Stimulated activated CD8-positive, alpha-beta memory T cell treated with anti-CD3 and anti-CD28 coated beads, Interleukin-2, amount 100 ng/mL, for 48 hours (primary cell): ENCODE results near the gene EIF4G3.

Experiments
- DNase-seq, 2 donors: peaks; one replicate each; pipeline ENCODE4 v3.0.0-alpha.2; 2020; ENCODE audit warnings: low read depth in 2 of 2

EIF4G3 gene

DNA sequence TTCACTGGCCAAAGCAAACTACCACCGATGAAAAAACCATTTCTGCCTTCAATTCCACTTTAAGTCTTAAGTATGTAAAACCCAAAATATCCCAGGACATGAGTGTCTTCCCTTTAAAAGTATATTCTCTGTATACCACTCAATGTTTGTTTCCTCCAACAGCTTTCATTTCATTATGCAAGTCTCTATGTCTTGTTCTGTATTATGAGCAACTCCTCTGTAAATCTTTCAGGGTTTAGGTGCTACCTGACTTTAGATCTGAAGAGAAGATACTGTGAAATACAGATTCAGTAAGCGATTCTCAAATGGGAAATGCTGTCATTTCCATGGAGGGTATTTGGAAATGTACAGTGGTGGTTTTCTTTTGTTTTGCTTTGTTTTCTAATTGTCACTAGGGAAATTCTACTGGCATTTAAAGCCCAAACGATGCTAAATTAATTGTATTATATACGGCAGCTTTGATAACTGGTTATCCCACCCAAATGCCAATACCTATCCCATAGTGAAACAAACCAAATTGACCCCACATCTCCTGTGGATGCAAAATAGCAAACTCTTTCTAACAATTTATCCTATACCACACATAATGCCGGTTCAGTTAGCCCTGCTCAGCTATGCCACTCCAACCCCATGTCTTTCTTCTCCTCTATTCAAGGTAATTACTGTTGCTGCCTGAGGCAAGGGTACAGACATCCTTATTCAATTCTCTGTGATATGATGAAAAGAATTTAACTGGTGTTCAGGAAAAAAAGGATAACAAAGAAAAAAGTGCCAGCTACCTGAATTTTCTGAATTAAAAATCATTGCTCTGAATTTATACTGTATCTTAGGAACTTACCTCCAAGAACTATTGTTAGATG lies 182.8 kb downstream of the EIF4G3 start:
- DNase-seq = no peak

DNA sequence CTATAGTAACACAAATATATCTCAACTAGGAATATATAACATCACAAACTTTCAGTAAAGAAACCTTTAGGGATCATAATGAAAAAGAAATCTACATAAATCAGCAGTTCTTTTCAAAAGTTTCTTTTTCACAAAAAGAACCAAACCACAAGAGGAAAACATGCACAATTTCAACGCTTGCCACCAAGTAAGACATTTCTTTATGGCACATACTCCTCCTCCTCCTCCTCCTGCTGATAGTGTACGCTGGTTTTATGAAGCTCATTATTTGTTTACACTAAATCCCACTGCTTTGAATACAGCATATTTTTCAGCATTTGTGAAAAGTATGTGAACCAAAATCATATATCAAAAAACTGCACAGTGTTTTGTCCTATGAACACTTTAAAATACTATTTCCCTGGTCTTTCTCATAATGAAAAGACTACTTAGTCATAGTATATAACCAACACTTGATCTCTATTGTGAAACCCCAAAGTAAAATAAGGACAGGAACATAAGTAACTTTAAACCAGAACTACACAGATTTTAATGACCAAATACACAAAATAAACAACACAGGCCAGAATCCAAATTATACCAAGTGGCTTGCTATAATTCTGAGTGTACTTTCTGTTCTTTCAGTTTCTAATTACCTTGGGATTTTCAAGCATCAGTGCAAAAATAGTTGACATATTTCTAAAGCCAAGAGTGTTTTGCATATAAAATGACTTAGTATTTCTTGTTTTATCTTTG lies 184.2 kb downstream of the EIF4G3 start:
- DNase-seq = no peak

DNA sequence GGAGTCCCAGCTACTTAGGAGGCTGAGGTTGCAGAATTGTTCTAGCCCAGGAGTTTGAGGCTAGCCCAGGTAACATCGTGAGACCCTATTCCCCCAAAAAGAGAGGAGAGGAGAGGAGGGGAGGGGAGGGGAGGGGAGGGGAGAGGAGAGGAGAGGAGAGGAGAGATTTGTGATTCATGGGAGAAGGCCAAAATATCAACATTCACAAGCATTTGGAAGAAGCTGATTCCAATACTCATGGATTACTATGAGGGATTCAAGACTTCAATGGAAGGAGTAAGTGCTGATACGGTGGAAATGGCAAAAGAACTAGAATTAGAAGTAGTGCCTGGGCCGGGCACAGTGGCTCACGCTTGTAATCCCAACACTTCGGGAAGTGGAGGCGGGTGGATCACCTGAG lies 187.8 kb downstream of the EIF4G3 start:
- DNase-seq = no peak

DNA sequence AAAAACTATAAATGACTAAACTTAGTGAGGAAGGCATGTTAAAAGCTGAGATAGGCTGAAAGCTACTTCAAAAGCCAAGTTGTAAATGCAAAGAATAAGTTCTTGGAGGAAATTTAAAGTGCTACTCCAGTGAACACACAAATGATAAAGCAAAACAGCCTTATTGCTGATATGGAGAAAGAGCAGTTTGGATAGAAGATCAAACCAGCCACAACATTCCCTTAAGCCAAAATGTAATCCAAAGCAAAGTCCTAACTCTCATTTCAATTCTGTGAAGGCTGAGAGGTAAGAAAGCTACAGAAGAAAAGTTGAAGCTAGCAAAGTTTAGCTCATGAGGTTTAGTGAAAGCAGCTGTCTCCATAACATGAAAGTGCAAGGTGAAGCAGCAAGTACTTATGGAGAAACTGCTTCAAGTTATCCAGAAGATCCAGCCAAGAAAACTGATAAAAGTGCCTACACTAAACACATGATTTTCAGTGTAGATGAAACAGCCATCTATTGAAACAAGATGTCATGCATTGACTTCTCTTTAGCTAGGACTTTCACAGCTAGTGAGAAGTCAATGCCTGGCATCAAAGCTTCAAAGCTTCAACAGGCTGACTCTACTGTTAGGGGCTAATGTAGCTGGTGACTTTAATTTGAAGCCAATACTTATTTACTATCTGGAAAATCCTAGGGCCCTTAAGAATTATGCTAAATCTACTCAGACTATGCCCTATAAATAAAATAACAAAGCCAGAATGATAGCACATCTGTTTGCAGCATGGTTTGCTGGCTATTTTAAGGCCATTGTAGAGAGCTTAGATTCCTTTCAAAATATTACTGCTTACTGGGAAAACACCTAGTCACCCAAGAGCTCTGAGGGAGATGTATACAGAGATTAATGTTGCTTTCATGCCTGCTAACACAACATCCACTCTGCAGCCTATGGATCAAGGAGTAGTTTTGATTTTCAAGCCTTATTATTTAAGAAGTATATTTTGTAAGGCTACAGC lies 188.6 kb downstream of the EIF4G3 start:
- DNase-seq = no peak

DNA sequence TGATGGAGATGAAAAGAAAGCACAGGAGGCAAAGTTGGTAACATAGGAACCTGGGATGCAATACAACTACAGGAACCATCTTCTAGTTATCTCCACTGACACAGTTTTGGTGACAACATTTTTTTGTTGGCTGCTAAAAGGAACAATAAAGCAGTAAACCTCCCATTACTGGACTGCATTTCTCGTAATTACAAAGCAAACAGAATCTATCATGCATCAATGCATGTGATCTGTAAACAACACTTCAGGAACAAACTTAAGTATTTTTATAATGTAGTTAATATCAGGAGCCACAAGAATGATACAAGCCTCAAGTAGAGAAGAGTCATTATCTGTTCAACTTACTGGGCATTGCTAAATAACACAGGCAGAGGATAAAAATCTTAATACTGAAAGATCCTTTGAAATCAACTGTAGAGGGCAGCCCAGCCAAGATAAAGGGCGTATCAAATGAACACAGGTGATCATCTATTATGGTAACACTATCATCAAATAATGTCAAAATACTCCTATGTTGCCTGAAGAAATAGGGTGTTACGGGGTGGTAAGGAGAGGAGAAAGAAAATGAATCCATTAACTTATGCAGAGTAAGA lies 193.3 kb downstream of the EIF4G3 start:
- no peak for DNase-seq

DNA sequence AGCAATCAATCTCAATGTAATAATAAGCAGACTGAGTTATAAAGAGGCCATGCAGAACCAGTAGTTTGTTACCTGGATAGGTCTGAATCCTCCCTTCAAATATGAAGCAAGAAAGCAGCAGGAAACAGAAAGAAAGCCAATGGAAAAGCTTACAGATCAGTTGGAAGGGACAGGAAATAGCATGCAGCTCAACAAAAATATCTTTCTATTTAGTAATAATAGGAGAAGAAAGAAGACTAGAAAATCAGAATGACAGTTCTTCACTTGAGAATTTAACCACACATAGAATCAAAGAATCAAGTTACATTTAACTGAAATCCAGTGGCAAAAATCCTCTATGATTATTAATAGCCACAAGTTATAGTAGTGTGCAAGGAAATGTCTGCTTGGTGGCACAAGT lies 194.4 kb downstream of the EIF4G3 start:
- no peak for DNase-seq

DNA sequence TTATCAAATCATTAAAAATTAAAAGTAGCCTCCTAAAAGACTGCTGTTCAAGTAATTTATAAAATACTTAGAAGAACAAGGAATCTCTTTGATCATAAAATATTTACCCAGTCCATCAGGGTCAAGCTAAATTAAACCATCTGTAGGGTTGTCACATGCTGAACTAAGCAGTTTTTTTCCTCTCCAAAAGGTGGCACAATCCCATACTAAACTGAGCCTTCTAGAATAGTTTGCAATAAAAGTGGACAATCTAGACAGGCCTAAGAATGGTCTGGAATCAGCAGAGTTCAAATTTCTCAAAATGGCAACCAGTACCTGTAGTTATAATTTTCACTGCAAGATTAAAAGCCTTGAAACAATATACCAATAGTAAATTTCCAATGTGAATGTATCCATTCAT lies 194.8 kb downstream of the EIF4G3 start:
- DNase-seq = no peak

DNA sequence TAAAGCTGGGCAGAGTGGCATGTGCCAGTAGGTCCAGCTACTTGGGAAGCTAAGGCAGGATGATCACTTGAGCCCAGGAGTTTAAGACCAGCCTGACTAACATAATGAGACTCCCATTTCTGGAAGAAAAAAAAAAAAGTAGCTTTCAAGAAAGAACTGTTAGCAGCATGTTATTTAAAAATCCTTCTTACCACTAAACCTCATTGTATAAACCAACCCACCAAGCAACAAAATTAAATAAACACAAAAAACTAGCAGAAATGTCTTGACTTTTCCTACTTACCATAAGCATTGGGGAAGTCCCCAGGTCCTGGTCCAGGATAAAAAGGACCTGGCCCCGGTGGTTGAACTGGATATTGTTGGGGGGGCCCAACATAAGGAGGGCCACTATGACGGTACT lies 196.6 kb downstream of the EIF4G3 start:
- DNase-seq = no peak

DNA sequence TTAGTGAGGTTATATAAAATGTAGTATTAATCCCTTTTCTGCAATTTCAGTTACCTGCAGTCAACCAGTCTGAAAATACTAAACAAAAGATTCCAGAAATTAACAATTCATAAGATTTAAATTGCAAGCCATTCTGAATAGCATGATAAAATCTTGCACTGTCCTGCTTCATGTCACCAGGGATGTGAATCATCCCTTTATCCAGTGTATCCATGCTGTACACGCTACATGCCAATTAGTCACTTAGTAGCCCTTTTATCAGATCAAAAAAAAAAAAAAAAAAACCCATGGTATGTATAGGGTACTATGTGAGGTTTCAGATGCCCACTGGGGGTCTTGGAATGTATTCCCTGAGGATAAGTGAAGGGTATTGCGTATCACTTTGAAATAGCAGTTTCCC lies 198.3 kb downstream of the EIF4G3 start:
- DNase-seq = no peak

DNA sequence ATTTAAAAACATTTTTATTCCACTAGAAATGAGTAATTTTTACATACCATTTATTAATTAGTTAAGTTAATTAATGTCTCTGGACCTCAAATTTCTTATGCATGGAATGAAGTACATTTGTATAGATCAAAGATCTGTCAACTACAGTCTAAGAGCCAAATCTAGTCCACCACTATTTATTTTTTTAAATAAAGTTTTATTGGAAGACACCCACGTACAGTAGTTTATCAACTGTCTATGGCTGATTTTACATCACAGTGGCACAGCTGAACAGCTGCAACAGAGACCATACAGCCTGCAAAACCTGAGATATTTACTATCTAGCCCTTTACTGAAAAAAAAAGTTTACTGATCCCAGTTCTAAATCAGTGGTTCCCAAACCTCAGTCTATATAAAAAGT lies 201.0 kb downstream of the EIF4G3 start:
- no peak for DNase-seq

DNA sequence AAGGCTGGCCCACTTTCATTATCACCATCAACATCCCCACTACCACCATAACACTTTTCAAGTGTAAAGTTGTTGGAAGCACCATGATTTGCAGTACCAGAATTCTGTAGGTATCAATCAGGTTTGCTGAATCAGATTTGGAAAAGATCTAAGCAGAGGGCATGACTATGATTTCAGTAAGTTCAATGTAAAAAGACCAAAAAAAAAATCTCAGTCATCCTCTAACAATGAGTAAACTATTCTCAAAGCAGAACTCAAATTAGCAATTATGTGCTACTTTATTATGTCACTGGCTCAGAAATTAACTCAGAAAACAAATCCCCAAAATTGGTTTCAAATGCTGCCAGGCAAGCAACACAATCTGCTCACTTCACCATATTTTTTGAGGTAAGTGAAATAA lies 201.7 kb downstream of the EIF4G3 start:
- no peak for DNase-seq

DNA sequence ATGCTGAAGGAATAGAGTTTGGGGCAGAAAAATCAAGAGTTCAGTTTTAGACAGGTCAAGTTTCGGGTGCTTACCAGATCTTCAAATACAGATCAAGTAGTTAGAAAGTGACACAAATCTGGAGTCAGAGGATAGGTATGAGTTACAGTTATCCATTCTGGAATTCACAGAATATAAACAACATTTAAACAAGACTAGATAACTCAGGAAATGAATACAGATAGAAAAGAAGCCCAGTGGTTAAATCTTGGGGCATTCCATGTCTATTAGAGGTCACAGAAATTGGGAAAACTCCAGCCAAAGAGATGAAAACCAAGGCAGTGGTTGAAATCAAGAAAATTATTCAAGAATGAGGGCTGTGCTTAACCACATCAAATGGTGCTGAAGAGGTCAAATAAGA lies 202.6 kb downstream of the EIF4G3 start:
- DNase-seq = no peak

DNA sequence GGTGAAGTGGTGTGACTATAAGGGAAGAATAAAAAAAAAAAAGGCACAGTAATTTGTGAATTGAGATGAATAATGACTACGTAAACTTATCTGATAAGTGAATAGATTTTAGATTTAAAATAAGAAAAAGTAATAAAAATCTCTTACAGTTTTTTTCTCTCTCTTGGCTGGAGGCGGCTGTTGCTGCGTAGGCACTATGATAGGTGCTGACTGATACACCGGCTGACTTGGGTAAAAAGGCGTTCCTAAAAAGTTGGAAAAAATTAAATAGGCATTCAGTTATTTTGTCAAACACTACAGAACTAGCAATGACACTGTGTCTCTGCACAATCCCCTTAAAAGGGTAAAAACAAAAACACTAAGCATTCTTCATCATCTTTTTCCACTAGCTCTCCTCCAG lies 203.8 kb downstream of the EIF4G3 start:
- no peak for DNase-seq

DNA sequence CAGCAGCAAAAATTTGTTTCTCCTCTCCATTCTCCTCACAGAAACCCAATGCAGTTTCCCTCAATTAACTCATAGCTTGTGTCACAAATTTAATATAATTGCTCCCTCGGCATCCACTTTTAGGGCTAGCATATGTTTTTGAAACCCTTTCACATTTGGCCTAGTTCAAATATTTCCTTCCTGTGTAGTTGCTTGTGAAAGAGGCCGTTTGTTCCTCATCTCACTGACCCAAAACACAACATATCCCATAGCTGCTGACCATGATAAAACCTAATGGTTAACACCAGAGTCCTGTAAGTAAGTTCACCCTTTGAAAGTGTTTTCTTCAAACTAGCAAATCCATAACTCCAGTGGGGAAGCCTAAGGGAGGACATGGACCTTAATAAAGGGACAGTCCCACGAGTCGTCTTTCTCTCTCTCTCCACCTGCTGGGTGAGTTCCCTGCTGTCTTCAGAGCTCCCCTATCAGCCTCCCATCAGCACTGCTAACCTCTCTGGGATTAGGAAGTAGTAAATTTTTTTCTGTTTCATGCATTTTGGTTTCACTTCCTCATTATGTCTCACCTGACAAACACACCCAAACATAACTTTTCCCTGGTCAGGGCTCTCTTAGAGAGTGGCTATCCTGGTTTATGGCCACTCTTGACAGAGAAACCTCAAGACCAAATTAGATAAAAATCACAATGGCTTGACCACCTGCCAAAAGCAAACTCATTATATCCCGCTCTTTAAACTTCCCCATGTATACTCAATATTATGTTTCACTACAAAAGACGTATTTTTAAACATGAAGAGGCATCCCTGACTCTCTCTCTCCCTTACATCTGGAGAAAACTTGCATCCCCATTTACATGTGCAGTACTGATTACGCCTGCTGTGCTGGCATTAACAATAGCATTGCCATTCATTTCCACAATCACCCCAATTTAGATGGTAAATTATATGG lies 211.9 kb downstream of the EIF4G3 start:
- no peak for DNase-seq

DNA sequence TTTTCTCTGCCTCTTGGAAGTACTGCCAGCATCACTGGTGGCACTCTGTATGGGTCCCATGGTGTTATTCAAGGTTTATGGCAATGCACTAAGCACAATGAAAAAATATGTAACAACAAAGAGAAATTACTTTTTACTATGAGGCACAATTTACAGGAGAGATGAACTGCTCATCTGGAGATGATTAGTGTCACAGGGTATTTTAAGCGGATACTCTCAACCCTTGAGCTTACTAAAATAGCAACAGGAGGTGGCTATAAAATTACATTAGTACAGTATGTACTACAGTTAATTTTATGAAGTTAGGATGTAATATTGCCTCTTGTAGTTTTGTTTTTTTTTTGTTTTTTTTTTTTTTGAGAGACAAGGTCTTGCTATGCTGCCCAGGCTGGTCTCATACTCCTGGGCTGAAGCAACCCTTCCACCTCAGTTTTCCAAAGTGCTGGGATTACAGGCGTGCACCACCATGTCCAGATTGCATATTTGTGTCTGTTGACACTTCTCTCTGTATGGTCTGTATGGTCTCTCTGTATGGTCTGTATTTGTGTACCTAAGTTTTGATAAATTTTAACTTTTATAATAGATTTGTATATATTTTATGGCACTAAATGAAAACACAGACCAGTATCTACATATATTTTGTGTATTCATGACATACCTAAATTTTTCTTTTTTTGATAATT lies 214.0 kb downstream of the EIF4G3 start:
- no peak for DNase-seq

DNA sequence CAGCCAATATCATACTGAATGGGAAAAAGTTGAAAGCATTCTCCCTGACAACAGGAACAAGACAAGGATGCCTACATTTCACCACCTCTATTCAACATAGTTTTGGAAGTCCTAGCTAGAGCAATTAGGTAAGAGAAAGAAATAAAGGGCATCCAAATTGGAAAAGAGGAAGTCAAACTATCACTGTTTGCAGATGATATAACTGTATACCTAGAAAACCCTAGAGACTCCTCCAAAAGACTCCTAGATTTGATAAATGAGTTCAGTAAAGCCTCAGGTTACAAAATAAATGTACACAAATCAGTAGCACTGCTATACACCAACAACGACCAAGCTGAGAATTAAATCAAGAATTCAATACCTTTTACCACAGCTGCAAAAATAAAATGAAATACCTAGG lies 218.3 kb downstream of the EIF4G3 start:
- no peak for DNase-seq

DNA sequence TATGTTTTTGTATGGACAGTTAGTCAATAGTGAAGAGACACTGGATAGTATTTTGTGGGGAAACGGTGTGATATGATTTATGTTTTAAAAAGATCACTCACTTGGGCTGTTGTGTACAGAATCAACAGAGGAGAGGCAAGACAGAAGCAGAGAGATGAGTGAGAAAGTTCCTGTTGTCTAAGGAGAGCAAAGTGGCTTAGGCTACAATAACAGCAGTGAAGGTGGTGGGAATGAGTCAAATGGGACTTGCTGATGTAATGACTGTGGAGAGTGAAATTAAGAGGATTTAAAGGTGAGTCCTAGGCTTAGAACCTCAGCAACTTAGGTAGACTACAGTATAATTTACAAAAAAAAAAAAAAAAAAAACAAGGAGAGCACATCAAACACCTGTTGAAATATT lies 220.4 kb downstream of the EIF4G3 start:
- DNase-seq = no peak

DNA sequence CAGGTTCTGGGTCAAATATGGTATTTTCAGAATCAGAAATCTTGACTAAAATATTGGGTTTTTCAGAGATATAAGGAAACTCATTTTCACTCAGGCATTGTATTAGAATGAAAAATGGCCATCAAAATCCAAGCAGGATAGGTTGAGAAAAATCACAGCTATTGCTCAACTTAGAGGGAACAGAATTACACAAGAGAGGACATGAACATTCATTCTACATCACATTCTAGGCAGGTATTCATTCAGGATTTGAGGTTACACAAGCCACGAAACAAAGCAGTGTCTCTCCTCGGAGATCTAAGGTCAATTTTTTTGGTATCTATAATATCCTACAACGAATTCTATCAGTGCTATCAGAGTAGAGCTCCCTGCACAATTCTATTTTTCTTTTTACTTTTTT lies 226.0 kb downstream of the EIF4G3 start:
- no peak for DNase-seq

DNA sequence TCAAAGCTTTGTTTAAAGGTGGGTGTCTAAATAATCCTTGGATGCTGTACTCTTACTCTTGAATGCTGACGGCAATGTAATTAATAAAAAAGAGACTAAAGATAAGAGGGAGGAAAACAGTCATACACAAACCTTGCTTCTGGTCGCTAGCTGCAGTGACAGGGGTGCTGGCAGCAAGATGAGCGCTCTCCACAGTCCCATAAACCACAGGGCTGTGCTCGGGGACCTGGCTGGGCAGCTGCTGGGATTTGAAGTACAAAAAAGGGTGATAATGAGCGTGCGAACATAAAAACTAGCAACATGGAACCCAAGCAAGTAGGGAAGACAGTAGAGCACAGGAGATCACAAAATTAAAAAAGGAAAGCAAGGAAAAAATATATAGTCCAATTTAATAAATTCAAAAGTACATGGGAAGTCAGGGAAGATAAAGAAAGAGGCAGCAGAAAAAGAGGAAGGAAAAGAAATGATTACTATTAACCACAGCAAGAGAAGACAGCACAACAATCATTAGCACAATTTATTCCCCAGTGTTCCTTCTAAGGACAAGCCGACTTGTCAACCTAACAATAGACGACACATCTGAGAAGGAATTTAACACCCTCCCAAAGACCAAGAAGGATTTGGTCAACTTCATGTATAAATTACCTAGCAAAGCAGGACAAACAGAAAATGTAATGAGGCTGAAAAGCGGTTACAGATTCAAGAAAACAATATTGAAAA lies 226.7 kb downstream of the EIF4G3 start:
- no peak for DNase-seq
